ENCODE measurements around the gene PCNX1. TPM values are rescaled to one million over a fixed set of nuclear protein-coding genes. Genes with fewer than 3 reads are reported as not detected.

PCNX1 gene
- polyA plus RNA-seq, 3 donors: 7.3 to 26.7 (median 8.1) TPM

- H3K27ac Mint-ChIP-seq: peak overlapping the region in 1 of 7 donors; percentile 38
- intact Hi-C loops (cut with micrococcal nuclease): no loop called here
- H3K9ac ChIP-seq (ENCODE audit: insufficient read depth, low read length, poor library complexity, severe bottlenecking): no peak overlapping the region
- no peaks in the 10 kb centered on the region for H3K9me3 ChIP-seq (replicated peaks in 1 of 2; ENCODE audit: control insufficient read depth in 1 of 2, insufficient read depth in 1 of 2, low read length in 2 of 2)
- H3K36me3 ChIP-seq (replicated peaks in 1 of 2; ENCODE audit: control insufficient read depth in 1 of 2, insufficient read depth in 2 of 2, low read length in 2 of 2): peaks cover 76 to 88% of the 10 kb centered on the region in 2 donors
- no peaks in the 10 kb centered on the region for H3K27me3 ChIP-seq (ENCODE audit: control insufficient read depth in 2 of 2, insufficient read depth in 2 of 2, low read length in 2 of 2)
- no peak overlapping the region for H3K27ac ChIP-seq (ENCODE audit: low read depth in 1 of 2, low read length in 2 of 2)
- peaks cover 0 to 8% (median 5%) of the 10 kb centered on the region in 7 donors for H3K9me3 Mint-ChIP-seq
- no peak overlapping the region for H2AFZ ChIP-seq (ENCODE audit: insufficient read depth, low read depth, low read length, poor library complexity, severe bottlenecking)
- H3K4me3 Mint-ChIP-seq: no peak overlapping the region
- H3K79me2 ChIP-seq (ENCODE audit: insufficient read depth, low read length): no peaks in the 10 kb centered on the region
- H4K20me1 ChIP-seq (ENCODE audit: insufficient read depth, low read length): peaks cover 12% of the 10 kb centered on the region
- H3K27me3 Mint-ChIP-seq (ENCODE audit: low read depth in 3 of 3): peaks cover 0 to 2% (median 0%) of the 10 kb centered on the region in 3 donors
- peaks cover 63 to 78% of the 10 kb centered on the region in 2 donors for H3K36me3 Mint-ChIP-seq
- DNase-seq: no peak
- no peaks in the 10 kb centered on the region for H3K4me1 Mint-ChIP-seq
- H3K4me1 ChIP-seq (ENCODE audit: control insufficient read depth in 1 of 2, insufficient read depth in 2 of 2, low read length in 2 of 2): no peaks in the 10 kb centered on the region
- no peak overlapping the region for H3K4me3 ChIP-seq (replicated peaks in 1 of 3; ENCODE audit: low read depth in 2 of 3, low read length in 3 of 3)
- no peak overlapping the region for H3K4me2 ChIP-seq (replicated peaks; ENCODE audit: extremely low read depth, low read length, poor library complexity, severe bottlenecking)
- TF ChIP-seq CTCF (IDR thresholded peaks at IDR 0.05): no peak
Observed at GRCh38 chr14:71022939-71023338, 115.7 kb downstream of the PCNX1 start.

GRCh38 chr14:71029236-71029781, 122.0 kb downstream of the PCNX1 start:
- H3K27me3 Mint-ChIP-seq (ENCODE audit: low read depth in 3 of 3): no peaks in the 10 kb centered on the region
- H3K27ac Mint-ChIP-seq: peak overlapping the region in 2 of 7 donors; percentile 18 to 21
- intact Hi-C loops (cut with micrococcal nuclease): no loop called here

More at GRCh38 chr14:71029236-71029781, 122.0 kb downstream of the PCNX1 start:
- no peak for TF ChIP-seq CTCF (IDR thresholded peaks at IDR 0.05)
- H3K27me3 ChIP-seq (ENCODE audit: control insufficient read depth in 2 of 2, insufficient read depth in 2 of 2, low read length in 2 of 2): no peaks in the 10 kb centered on the region
- H4K20me1 ChIP-seq (ENCODE audit: insufficient read depth, low read length): peaks cover 4% of the 10 kb centered on the region
- H3K27ac ChIP-seq (ENCODE audit: low read depth in 1 of 2, low read length in 2 of 2): no peak overlapping the region
- H3K4me3 ChIP-seq (replicated peaks in 1 of 3; ENCODE audit: low read depth in 2 of 3, low read length in 3 of 3): no peak overlapping the region
- H3K9me3 Mint-ChIP-seq: peaks cover 0 to 2% (median 0%) of the 10 kb centered on the region in 7 donors
- H3K4me3 Mint-ChIP-seq: no peak overlapping the region
- no peak overlapping the region for H2AFZ ChIP-seq (ENCODE audit: insufficient read depth, low read depth, low read length, poor library complexity, severe bottlenecking)
- H3K4me1 Mint-ChIP-seq: no peaks in the 10 kb centered on the region
- H3K4me2 ChIP-seq (replicated peaks; ENCODE audit: extremely low read depth, low read length, poor library complexity, severe bottlenecking): no peak overlapping the region
- no CpG with 5 or more reads among the region's 2 CpGs for WGBS (ENCODE audit: insufficient coverage)
- no peak overlapping the region for H3K9ac ChIP-seq (ENCODE audit: insufficient read depth, low read length, poor library complexity, severe bottlenecking)
- no peaks in the 10 kb centered on the region for H3K4me1 ChIP-seq (ENCODE audit: control insufficient read depth in 1 of 2, insufficient read depth in 2 of 2, low read length in 2 of 2)
- no peaks in the 10 kb centered on the region for H3K79me2 ChIP-seq (ENCODE audit: insufficient read depth, low read length)
- DNase-seq: no peak
- H3K36me3 Mint-ChIP-seq: peaks cover 68 to 76% of the 10 kb centered on the region in 2 donors
- H3K36me3 ChIP-seq (replicated peaks in 1 of 2; ENCODE audit: control insufficient read depth in 1 of 2, insufficient read depth in 2 of 2, low read length in 2 of 2): peaks cover 89 to 98% of the 10 kb centered on the region in 2 donors
- H3K9me3 ChIP-seq (replicated peaks in 1 of 2; ENCODE audit: control insufficient read depth in 1 of 2, insufficient read depth in 1 of 2, low read length in 2 of 2): no peaks in the 10 kb centered on the region

Data from CD14-positive monocyte (primary cell).